Glutamatergic neuron (in vitro differentiated cells): ENCODE data around the gene IGFL1. TPM values are rescaled to one million over a fixed set of nuclear protein-coding genes. Genes with fewer than 3 reads are reported as not detected.

ENCODE experiments used
- DNase-seq: peaks from one replicate; pipeline ENCODE4 v3.0.0; 2022
- H3K27ac Mint-ChIP-seq: one replicate; pipeline ENCODE4 v1.8.0; 2020; ENCODE audit warnings: mild to moderate bottlenecking, mixed read lengths, inconsistent platforms; ENCODE audit not compliant: unreplicated experiment
- H3K27me3 Mint-ChIP-seq: one replicate; pipeline ENCODE4 v1.8.0; 2020; ENCODE audit warnings: mild to moderate bottlenecking, moderate library complexity, mixed read lengths, inconsistent platforms; ENCODE audit not compliant: unreplicated experiment
- H3K36me3 Mint-ChIP-seq: one replicate; pipeline ENCODE4 v1.8.0; 2020; ENCODE audit warnings: mild to moderate bottlenecking, mixed read lengths, inconsistent platforms; ENCODE audit not compliant: unreplicated experiment
- H3K4me1 Mint-ChIP-seq: one replicate; pipeline ENCODE4 v1.8.0; 2020; ENCODE audit warnings: mild to moderate bottlenecking, low read depth, mixed read lengths, inconsistent platforms; ENCODE audit not compliant: unreplicated experiment
- H3K4me3 Mint-ChIP-seq: one replicate; pipeline ENCODE4 v1.8.0; 2020; ENCODE audit warnings: mild to moderate bottlenecking, mixed read lengths, inconsistent platforms; ENCODE audit not compliant: unreplicated experiment
- H3K9me3 Mint-ChIP-seq: one replicate; pipeline ENCODE4 v1.8.0; 2020; ENCODE audit warnings: mild to moderate bottlenecking, moderate library complexity, mixed read lengths, inconsistent platforms; ENCODE audit not compliant: unreplicated experiment
- CTCF ChIP-seq: fragments of 200-600 bp; sonication (generic); IDR thresholded peaks from one replicate; pipeline ENCODE4 v1.5.0; 2021; ENCODE audit not compliant: partially characterized antibody, unreplicated experiment
- total RNA-seq: library from RNA; stranded (reverse); fragmentation: NEBNext Ultra II Directional; extraction: Animal tissue kit (Norgen Biotek cat#: 25700); gene quantifications from one replicate; pipeline ENCODE4 v1.2.1, GENCODE V29; 2021; ENCODE audit not compliant: unreplicated experiment

IGFL1 gene
- total RNA-seq, 1 donor from 2014 or later, result not detected

GRCh38 chr19:46224773-46225172, 4.8 kb upstream of the IGFL1 start:
- H3K27me3 Mint-ChIP-seq, result peaks cover 11% of the 10 kb centered on the region
- no peaks in the 10 kb centered on the region for H3K4me1 Mint-ChIP-seq
- no peak overlapping the region for H3K4me3 Mint-ChIP-seq
- H3K36me3 Mint-ChIP-seq, result no peaks in the 10 kb centered on the region
- H3K27ac Mint-ChIP-seq, result no peak overlapping the region
- no peak for DNase-seq
- H3K9me3 Mint-ChIP-seq, result peaks cover 2% of the 10 kb centered on the region
- no peak for TF ChIP-seq CTCF

GRCh38 chr19:46225558-46226004, 4.0 kb upstream of the IGFL1 start:
- TF ChIP-seq CTCF, result no peak
- no peak overlapping the region for H3K27ac Mint-ChIP-seq
- H3K27me3 Mint-ChIP-seq, result peaks cover 18% of the 10 kb centered on the region
- no peaks in the 10 kb centered on the region for H3K4me1 Mint-ChIP-seq
- no peak overlapping the region for H3K4me3 Mint-ChIP-seq
- H3K36me3 Mint-ChIP-seq, result no peaks in the 10 kb centered on the region
- H3K9me3 Mint-ChIP-seq, result peaks cover 2% of the 10 kb centered on the region
- DNase-seq, result no peak

GRCh38 chr19:46226438-46226973, 3.0 kb upstream of the IGFL1 start:
- Mint-ChIP-seq H3K4me3 (no peak overlapping the region), H3K27ac (no peak overlapping the region), H3K9me3 (peaks cover 2% of the 10 kb centered on the region), H3K27me3 (peaks cover 19% of the 10 kb centered on the region), H3K36me3 (no peaks in the 10 kb centered on the region), H3K4me1 (no peaks in the 10 kb centered on the region)
- DNase-seq, result no peak
- no peak for TF ChIP-seq CTCF

GRCh38 chr19:46232029-46232428, 2.5 kb downstream of the IGFL1 start:
- Mint-ChIP-seq H3K9me3 (no peaks in the 10 kb centered on the region), H3K4me1 (no peaks in the 10 kb centered on the region), H3K36me3 (no peaks in the 10 kb centered on the region), H3K4me3 (no peak overlapping the region), H3K27ac (no peak overlapping the region), H3K27me3 (peaks cover 10% of the 10 kb centered on the region)
- DNase-seq, result no peak
- TF ChIP-seq CTCF, result no peak

GRCh38 chr19:46232468-46232867, 2.9 kb downstream of the IGFL1 start:
- DNase-seq, result no peak
- Mint-ChIP-seq H3K4me1 (no peaks in the 10 kb centered on the region), H3K27me3 (peaks cover 10% of the 10 kb centered on the region), H3K36me3 (no peaks in the 10 kb centered on the region), H3K27ac (no peak overlapping the region), H3K9me3 (no peaks in the 10 kb centered on the region), H3K4me3 (no peak overlapping the region)
- no peak for TF ChIP-seq CTCF
